Stimulated activated CD8-positive, alpha-beta memory T cell treated with anti-CD3 and anti-CD28 coated beads, Interleukin-15, amount 100 ng/mL, for 24 hours (primary cell): Measurements from ENCODE around the gene LILRB5.
"Not testable (repeated sequence)": the region's sequence is repeated elsewhere in the genome, so short reads cannot be mapped to it uniquely, and the experiment has no call there.

Experiments
- DNase-seq: peaks from one replicate; pipeline ENCODE4 v3.0.0-alpha.2; 2020; ENCODE audit warnings: low read depth

LILRB5 gene

GRCh38 chr19:54211235-54211634 lies 45.8 kb downstream of the LILRB5 start:
- no peak for DNase-seq

GRCh38 chr19:54209811-54210494 lies 47.1 kb downstream of the LILRB5 start:
- DNase-seq, result no peak

- DNase-seq, result no peak
Observed at GRCh38 chr19:54209058-54209810, 47.8 kb downstream of the LILRB5 start.

GRCh38 chr19:54208784-54209057 lies 48.4 kb downstream of the LILRB5 start:
- DNase-seq, result no peak

- no peak for DNase-seq
Observed at GRCh38 chr19:54207983-54208783, 48.9 kb downstream of the LILRB5 start.

- no peak for DNase-seq
Observed at GRCh38 chr19:54207676-54207982, 49.4 kb downstream of the LILRB5 start.

DNA sequence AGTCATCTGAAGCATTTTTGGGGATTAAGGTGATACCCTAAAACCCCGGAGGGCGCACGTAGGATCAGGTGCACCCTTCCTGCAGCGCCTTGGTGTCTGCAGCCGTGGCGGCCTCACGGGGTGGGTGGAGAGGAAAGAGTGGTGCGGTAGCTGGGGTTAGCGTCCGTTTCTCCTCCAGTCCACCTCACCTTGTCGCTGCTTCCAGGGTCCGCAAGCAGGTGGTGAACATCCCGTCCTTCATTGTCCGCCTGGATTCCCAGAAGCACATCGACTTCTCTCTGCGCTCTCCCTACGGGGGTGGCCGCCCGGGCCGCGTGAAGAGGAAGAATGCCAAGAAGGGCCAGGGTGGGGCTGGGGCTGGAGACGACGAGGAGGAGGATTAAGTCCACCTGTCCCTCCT lies 49.9 kb downstream of the LILRB5 start:
- not testable (repeated sequence) for DNase-seq

- no peak for DNase-seq
Observed at GRCh38 chr19:54206831-54207177, 50.3 kb downstream of the LILRB5 start.

DNA sequence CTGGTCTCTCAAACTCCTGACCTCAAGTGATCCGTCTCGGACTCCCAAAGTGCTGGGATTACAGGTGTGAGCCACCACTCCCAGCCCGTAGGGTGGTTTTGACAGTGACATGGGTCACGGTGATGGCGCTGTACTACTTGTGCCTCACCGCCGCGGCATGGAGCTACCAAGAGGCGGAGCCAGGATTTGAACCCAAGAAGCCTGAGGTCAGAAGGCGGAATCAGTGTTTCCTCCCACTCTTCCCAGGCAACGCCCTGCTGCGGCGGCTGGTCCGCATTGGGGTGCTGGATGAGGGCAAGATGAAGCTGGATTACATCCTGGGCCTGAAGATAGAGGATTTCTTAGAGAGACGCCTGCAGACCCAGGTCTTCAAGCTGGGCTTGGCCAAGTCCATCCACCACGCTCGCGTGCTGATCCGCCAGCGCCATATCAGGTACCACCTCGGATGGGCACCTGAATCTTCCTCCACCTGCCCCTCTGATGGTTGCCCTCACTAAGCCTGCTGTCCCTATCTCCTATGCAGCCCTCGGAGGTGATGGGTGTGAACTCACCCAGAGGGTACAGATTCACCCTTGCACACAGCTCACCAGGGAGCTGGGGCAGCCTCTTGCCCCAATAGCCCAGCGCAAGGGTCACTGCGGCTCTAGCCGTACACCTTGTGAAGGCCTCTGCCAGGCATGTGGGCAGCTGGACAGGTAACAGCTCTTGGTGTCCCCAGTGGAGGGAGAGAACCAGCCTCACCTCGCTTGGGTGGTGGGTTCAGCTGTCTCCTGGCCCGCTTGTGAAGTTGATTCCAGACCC lies 50.8 kb downstream of the LILRB5 start:
- DNase-seq, result no peak

GRCh38 chr19:54204767-54205468 lies 52.2 kb downstream of the LILRB5 start:
- DNase-seq, result no peak

- DNase-seq, result no peak
Observed at GRCh38 chr19:54203151-54203611, 53.9 kb downstream of the LILRB5 start.

DNA sequence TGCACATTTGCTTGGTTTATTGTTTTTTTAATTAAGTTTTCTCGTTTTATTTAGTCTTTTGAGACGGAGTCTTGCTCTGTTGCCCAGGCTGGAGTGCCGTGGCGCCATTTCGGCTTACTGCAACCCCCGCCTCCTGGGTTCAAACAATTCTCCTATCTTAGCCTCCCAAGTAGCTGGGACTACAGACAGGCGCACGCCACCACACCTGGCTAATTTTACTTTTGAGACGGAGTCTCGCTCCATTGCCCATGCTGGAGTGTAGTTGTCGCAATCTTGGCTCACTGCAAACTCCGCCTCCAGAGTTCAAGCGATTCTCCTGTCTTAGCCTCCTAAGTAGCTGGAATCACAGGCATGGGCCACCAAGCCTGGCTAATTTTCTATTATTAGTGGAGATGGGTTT lies 55.1 kb downstream of the LILRB5 start:
- no peak for DNase-seq

GRCh38 chr19:54201172-54201701 lies 55.8 kb downstream of the LILRB5 start:
- no peak for DNase-seq
